NCI-H128 (cell line): ENCODE results near the gene ALG9.

Source experiments
- DNase-seq: peaks from one replicate; lab custom pipeline; 2025; ENCODE audit not compliant: unreplicated experiment; lab: John Stamatoyannopoulos, UW

ALG9 gene

GRCh38 chr11:111836721-111837120, 34.7 kb downstream of the ALG9 start:
- no peak for DNase-seq

GRCh38 chr11:111836162-111836561, 35.2 kb downstream of the ALG9 start:
- no peak for DNase-seq

DNA sequence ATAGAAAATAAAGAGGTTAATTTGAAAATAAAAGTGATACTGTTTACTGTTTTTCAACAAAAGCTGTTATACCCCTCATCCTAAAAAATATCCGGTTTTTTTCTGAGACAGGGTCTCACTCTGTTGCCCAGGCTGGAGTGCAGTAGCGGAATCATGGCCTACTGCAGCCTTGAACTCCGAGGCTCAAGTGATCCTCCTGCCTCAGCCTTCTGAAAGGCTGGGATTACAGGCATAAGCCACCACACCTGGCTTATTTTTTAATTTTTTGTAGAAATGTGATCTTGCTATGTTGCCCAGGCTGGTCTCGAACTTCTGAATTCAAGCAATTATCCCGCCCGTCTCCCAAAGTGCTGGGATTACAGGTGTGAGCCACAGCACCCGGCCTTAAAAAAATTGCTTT, 35.7 kb downstream of the ALG9 start:
- DNase-seq, result no peak

GRCh38 chr11:111834432-111835163, 36.8 kb downstream of the ALG9 start:
- DNase-seq, result no peak

GRCh38 chr11:111833524-111833923, 37.9 kb downstream of the ALG9 start:
- no peak for DNase-seq

- no peak for DNase-seq
These were observed 42.0 kb downstream of the ALG9 start for GRCh38 chr11:111829185-111829968.

DNA sequence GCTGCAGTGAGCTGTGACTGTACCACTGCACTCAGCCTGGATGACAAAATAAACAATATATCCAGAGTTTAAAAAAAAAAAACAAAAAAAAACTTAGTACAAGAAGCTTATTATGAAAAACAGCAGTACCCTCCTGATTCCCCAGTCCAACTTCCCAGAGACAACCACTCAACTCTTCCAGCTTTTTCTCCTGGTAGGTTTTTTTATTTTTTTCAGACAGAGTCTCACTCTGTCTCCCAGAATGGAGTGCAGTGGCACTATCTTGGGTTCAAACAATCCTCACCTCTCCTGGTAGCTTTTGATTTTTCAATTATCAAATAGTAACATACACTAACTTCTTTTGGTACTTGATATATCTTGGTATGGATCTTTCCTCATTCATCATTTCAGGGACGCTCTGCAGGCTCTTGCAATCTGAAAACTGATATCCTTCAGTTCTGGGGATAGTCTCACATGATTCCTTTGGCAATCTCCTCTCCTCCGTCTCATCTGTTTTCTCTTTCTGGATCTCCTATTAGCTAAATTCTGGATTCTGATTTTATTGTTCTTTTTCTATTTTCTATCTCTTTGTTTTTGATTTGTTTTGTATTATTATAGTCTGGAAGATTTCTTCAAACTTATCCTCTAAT, 44.9 kb downstream of the ALG9 start:
- no peak for DNase-seq

- DNase-seq, result no peak
These were observed 47.8 kb downstream of the ALG9 start for GRCh38 chr11:111823629-111824028.

DNA sequence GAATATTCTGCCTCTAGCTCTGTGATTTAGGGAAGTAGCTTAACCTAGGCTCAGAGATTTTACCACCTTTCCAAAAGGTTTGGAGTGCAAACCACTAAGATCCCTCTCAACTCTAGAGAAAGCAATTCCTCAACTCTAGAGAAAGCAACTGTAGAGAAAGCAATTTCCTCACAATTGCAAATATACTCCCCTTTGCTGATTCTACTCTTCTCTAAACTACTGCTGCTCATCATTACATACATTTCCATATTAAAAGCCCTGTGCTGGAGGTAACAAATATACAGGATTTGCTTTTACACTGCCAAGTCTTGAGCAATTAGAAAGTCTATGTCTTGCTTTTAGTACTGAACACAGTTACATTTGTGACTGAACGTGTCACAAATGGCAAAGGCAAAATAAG, 48.2 kb downstream of the ALG9 start:
- DNase-seq, result no peak

DNA sequence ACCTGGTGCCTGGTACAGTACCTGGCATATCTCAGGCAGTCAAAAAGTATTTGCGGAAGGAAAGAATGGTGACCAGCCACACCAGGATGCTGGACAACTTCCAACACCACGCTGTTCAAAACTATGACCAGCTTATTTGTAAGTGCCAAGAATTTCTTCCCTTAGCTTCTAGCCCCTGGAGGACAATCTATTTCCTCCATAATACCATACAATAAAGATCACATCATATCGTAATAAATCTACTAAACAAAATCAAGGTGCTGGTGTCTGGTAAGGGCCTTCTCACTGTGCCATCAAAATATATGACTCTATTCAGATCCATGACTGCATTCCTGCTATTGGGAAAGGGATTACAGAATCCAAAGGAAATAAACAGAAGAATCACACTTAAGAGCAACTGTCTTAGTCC, 51.5 kb downstream of the ALG9 start:
- DNase-seq, result no peak

DNA sequence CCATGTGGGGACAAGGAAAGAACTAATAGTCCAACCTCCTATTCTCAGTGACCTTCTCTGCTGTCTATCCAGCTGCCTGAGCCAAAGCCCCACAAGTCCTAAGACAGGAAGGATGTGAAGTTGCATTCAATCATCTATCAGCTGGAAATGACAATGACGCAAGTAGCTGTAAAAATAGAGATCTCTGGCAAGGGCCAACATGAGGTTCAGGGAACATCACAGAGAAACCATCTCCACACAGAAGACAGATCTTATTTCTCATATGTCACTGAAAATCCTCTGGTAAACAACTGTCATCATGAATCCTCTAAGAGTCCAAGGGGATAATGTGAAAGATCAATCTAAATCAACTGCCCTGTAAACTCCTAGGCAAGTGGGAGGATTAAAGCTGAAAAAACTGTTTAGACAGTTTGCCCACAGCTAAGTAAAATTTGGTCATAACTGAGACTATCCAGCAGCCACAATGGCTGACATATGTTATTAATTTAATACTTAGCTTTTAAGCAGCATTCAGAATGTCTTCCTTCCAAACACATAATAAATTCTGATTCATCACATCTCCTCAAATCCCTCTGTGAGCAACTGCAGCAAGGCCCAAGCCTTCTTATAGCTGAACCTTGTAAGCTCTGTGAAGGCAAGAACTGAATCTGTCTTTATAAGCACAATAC, 52.1 kb downstream of the ALG9 start:
- no peak for DNase-seq

- DNase-seq, result no peak
These were observed 55.9 kb downstream of the ALG9 start for GRCh38 chr11:111815489-111815888.

- no peak for DNase-seq
These were observed 56.6 kb downstream of the ALG9 start for GRCh38 chr11:111814557-111815320.

- no peak for DNase-seq
These were observed 57.3 kb downstream of the ALG9 start for GRCh38 chr11:111814106-111814505.

- DNase-seq, result no peak
These were observed 59.2 kb downstream of the ALG9 start for GRCh38 chr11:111812211-111812610.

DNA sequence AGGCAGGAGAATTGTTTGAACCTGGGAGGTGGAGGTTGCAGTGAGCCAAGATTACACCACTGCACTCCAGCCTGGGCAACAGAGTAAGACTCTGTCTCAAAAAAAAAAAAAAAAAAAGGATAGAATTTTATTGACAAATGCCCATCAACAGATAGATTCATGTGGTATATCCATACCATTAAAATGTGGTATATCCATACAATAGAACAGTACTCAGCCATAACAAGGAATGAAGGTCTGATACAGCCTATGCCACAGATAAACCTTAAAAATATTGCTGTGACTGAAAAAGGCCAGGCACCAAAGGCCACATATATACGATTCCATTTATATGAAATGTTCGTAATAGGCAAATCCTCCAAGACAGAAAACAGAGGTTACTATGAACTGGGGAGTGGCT, 59.9 kb downstream of the ALG9 start:
- no peak for DNase-seq

DNA sequence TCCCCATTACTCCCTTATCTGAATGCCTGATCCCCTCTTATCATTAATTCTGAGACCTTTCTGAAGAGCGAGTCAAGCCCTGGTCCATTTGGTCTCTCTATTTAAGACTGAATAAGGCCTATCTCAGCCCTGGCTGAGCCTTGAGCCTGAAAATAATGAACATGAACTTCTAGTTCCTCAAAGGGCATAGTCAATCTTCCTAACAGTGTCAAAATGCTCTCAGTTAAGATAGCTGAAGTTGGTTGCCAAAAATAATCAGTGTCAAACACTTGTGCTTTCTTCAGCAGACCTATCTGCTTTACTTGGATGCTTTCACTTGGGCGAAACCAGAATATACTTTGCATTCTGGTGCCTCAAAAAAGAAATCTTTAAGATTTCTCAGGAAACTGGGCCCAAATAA, 62.5 kb downstream of the ALG9 start:
- DNase-seq, result no peak

- DNase-seq, result no peak
These were observed 63.3 kb downstream of the ALG9 start for GRCh38 chr11:111808063-111808588.

DNA sequence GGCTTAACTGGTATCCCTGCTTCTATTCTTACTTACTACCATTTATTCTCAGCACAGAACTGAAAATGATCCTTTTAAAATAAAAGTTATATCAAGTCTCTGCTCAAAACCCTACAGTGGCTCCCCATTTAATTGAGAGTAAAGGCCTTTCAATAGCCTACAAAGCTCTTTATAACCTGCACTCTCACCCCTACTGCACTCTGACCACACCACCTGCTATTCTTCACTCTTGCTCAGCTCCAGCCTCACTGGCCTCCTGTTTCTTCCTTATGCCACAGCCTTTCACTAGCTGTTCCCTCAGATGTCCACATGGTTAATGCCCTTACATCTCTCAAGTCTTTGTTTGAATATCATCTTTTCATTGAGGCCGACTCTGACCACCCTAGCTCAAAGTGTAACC, 64.3 kb downstream of the ALG9 start:
- no peak for DNase-seq

GRCh38 chr11:111801135-111801534, 70.2 kb downstream of the ALG9 start:
- no peak for DNase-seq

DNA sequence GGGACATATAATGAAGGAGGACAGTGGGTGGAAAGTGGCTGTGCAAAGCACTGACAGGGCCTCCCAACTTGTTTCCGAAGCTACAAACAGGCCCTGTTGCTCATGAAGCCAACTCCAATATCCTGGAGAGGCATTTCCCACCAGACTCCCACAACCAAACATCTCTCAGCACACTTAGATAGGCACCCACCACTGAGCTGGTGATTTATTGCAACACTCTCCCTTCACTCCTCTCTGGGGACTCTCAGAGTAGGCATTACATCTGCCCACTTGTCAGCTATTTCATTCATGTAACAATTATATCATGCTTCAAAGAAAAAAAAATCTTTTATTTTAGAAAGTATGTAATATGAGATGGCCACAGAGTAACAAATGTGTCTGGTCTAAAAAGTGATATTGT, 73.1 kb downstream of the ALG9 start:
- DNase-seq, result peak; percentile 27
